ENCODE measurements around the gene ETV3. TPM values are rescaled to one million over a fixed set of nuclear protein-coding genes. Genes with fewer than 3 reads are reported as not detected.

Gene ETV3
- total RNA-seq, 1 experiment from 2014 or later = 21.2 TPM

DNA sequence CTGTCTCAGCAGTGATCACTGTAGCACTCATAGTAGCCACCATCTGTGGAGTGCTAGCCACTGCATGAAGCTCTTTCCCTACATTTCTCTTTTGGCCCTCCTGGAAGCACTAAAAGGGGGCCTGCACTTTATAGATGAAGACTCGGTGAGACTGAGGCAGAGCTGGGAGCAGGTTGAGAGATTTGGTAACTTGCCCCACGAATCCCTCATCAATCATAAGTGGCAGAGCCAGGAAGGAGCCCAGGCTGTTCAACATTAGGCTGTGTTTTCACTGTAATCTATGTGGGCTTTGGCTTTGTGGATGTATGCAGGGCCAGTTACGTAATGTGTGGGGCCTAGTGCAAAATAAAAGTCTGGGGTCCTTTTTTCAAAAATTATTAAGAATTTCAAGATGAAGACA is 13.3 kb upstream of the ETV3 start:
- Histone ChIP-seq H3K9me2 (ENCODE audit: insufficient read depth) (no peaks in the 10 kb centered on the region), H3K79me2 (ENCODE audit: insufficient read depth, low read length) (no peaks in the 10 kb centered on the region), H2AFZ (ENCODE audit: low read depth, low read length, poor library complexity, severe bottlenecking) (no peak overlapping the region), H3K27ac (ENCODE audit: low read depth, low read length) (no peak overlapping the region), H3K4me2 (ENCODE audit: low read length) (no peak overlapping the region), H3K9me3 (ENCODE audit: control insufficient read depth in 1 of 2, insufficient read depth in 1 of 2, low read depth in 1 of 2, low read length in 2 of 2) (no peaks in the 10 kb centered on the region), H3K9ac (ENCODE audit: low read length) (no peak overlapping the region), H3K27me3 (ENCODE audit: insufficient read depth, low read length) (no peaks in the 10 kb centered on the region), H3K4me1 (ENCODE audit: control insufficient read depth in 1 of 2, insufficient read depth in 2 of 2, low read length in 2 of 2) (peaks cover 8 to 34% of the 10 kb centered on the region in 2 experiments; a peak in 3 of 4 replicates), H4K20me1 (ENCODE audit: insufficient read depth) (no peaks in the 10 kb centered on the region), H3K36me3 (ENCODE audit: control insufficient read depth in 1 of 2, insufficient read depth in 2 of 2, low read length in 2 of 2) (no peaks in the 10 kb centered on the region), H3K4me3 (replicated peaks in 1 of 2; ENCODE audit: low read depth in 1 of 2, low read length in 2 of 2) (no peak overlapping the region)
- no TSS peak for BruUV-seq (replicated peaks)
- ATAC-seq = no peak
- ChIA-PET RAD21 (ENCODE audit: low non-redundant PET in 1 of 2, low total read pairs in 2 of 2, uncharacterized antibody in 2 of 2, unreplicated experiment in 2 of 2) (no interaction called here), CTCF (interaction anchor here (1.6 to 1.9 kb wide), 1 partner anchor 61 kb away, joined by 5 read pairs; no protein-coding TSS in a partner anchor), POLR2A (no interaction called here)
- intact Hi-C loops (cut with micrococcal nuclease) = no loop called here
- DNase-seq (ENCODE audit: low read depth, low spot score) = no peak
- TF ChIP-seq RAD21 (IDR thresholded peaks at IDR 0.05; ENCODE audit: low read depth) = no peak

DNA sequence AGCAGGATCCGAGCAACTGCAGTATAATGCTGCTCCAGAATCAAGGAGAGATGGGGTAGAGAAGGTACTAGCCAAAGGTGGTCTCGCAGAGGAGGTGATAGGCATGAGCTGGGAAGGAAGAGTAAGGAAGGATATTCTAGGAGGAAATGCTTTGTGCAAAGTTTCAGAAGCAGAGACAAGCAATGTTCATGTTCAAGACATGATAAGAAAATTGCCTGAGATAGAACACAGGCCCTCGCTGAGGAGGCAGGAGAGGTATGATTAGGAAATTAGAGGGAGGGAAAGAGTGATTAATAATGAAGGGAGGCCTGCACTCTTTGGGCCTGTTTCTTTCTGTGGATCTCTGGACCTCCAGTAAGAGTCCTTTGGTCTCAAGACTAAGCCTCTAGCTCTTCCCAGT is 12.9 kb upstream of the ETV3 start:
- no peaks in the 10 kb centered on the region for H4K20me1 ChIP-seq (ENCODE audit: insufficient read depth)
- no peaks in the 10 kb centered on the region for H3K27me3 ChIP-seq (ENCODE audit: insufficient read depth, low read length)
- intact Hi-C loops (cut with micrococcal nuclease) = no loop called here
- peaks cover 8 to 29% of the 10 kb centered on the region in 2 experiments; a peak in 3 of 4 replicates for H3K4me1 ChIP-seq (ENCODE audit: control insufficient read depth in 1 of 2, insufficient read depth in 2 of 2, low read length in 2 of 2)
- H3K9me2 ChIP-seq (ENCODE audit: insufficient read depth) = no peaks in the 10 kb centered on the region
- ChIA-PET RAD21 (ENCODE audit: low non-redundant PET in 1 of 2, low total read pairs in 2 of 2, uncharacterized antibody in 2 of 2, unreplicated experiment in 2 of 2) (no interaction called here), POLR2A (no interaction called here), CTCF (interaction anchor here (1.9 kb wide), 1 partner anchor 61 kb away, joined by 5 read pairs; no protein-coding TSS in a partner anchor)
- H3K79me2 ChIP-seq (ENCODE audit: insufficient read depth, low read length) = no peaks in the 10 kb centered on the region
- no peak for DNase-seq (ENCODE audit: low read depth, low spot score)
- no peak for ATAC-seq
- TF ChIP-seq POLR2AphosphoS5 (IDR thresholded peaks at IDR 0.05; ENCODE audit: low read depth, low read length) (no peak), ZFX (IDR thresholded peaks at IDR 0.05) (no peak), POLR2A (IDR thresholded peaks at IDR 0.05; ENCODE audit: borderline replicate concordance, extremely low read depth, insufficient read depth, insufficient read length) (no peak), SP1 (IDR thresholded peaks at IDR 0.05; ENCODE audit: low read depth) (no peak), TCF7L2 (IDR thresholded peaks at IDR 0.05; ENCODE audit: borderline replicate concordance, extremely low read depth, insufficient read depth, insufficient read length) (no peak), YY1 (IDR thresholded peaks at IDR 0.05; ENCODE audit: extremely low read depth, insufficient replicate concordance, low read depth, low read length) (no peak), ZNF274 (IDR thresholded peaks at IDR 0.05; ENCODE audit: low read depth, low read length) (no peak), EGR1 (IDR thresholded peaks at IDR 0.05; ENCODE audit: low read depth) (no peak), CBX3 (IDR thresholded peaks at IDR 0.05; ENCODE audit: low read depth) (no peak), CEBPB (IDR thresholded peaks at IDR 0.05; ENCODE audit: low read depth) (no peak), EZH2 (IDR thresholded peaks at IDR 0.05) (no peak)
- TF ChIP-seq, protein P1, sequence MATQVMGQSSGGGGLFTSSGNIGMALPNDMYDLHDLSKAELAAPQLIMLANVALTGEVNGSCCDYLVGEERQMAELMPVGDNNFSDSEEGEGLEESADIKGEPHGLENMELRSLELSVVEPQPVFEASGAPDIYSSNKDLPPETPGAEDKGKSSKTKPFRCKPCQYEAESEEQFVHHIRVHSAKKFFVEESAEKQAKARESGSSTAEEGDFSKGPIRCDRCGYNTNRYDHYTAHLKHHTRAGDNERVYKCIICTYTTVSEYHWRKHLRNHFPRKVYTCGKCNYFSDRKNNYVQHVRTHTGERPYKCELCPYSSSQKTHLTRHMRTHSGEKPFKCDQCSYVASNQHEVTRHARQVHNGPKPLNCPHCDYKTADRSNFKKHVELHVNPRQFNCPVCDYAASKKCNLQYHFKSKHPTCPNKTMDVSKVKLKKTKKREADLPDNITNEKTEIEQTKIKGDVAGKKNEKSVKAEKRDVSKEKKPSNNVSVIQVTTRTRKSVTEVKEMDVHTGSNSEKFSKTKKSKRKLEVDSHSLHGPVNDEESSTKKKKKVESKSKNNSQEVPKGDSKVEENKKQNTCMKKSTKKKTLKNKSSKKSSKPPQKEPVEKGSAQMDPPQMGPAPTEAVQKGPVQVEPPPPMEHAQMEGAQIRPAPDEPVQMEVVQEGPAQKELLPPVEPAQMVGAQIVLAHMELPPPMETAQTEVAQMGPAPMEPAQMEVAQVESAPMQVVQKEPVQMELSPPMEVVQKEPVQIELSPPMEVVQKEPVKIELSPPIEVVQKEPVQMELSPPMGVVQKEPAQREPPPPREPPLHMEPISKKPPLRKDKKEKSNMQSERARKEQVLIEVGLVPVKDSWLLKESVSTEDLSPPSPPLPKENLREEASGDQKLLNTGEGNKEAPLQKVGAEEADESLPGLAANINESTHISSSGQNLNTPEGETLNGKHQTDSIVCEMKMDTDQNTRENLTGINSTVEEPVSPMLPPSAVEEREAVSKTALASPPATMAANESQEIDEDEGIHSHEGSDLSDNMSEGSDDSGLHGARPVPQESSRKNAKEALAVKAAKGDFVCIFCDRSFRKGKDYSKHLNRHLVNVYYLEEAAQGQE (IDR thresholded peaks at IDR 0.05; ENCODE audit: low read depth) = no peak
- H3K27ac ChIP-seq (ENCODE audit: low read depth, low read length) = no peak overlapping the region
- H3K4me2 ChIP-seq (ENCODE audit: low read length) = no peak overlapping the region
- no peak overlapping the region for H3K9ac ChIP-seq (ENCODE audit: low read length)
- BruUV-seq (replicated peaks) = no TSS peak
- no peaks in the 10 kb centered on the region for H3K36me3 ChIP-seq (ENCODE audit: control insufficient read depth in 1 of 2, insufficient read depth in 2 of 2, low read length in 2 of 2)
- no peak overlapping the region for H2AFZ ChIP-seq (ENCODE audit: low read depth, low read length, poor library complexity, severe bottlenecking)
- H3K4me3 ChIP-seq (replicated peaks in 1 of 2; ENCODE audit: low read depth in 1 of 2, low read length in 2 of 2) = no peak overlapping the region
- no peaks in the 10 kb centered on the region for H3K9me3 ChIP-seq (ENCODE audit: control insufficient read depth in 1 of 2, insufficient read depth in 1 of 2, low read depth in 1 of 2, low read length in 2 of 2)
